ENCODE measurements around the gene GLIS1. TPM values are rescaled to one million over a fixed set of nuclear protein-coding genes. Genes with fewer than 3 reads are reported as not detected.

The GLIS1 gene
- total and polyA plus RNA-seq, 11 donors = 0.06 to 0.35 (median 0.13) TPM; not detected in 6

- H3K4me1 ChIP-seq = no peaks in the 10 kb centered on the region
- no peak overlapping the region for H3K27ac ChIP-seq
- DNase-seq = no peak
- TF ChIP-seq CTCF (IDR thresholded peaks at IDR 0.05) (no peak), POLR2A (IDR thresholded peaks at IDR 0.05) (no peak)
- no peak overlapping the region for H3K4me3 ChIP-seq
- intact Hi-C loops (cut with DNase I) = no loop called here
- WGBS, 4 donors = 74 to 82% (median 79%) methylated on average over 4 of the region's 4 CpGs
- no peaks in the 10 kb centered on the region for H3K9me3 ChIP-seq
- H3K27me3 ChIP-seq = peaks cover 0 to 25% (median 0%) of the 10 kb centered on the region in 9 donors
- ATAC-seq = no peak
- no peaks in the 10 kb centered on the region for H3K36me3 ChIP-seq
These were observed 17.9 kb downstream of the GLIS1 start for GRCh38 chr1:53721088-53721487.

GRCh38 chr1:53719469-53719868 lies 19.5 kb downstream of the GLIS1 start:
- H3K9me3 ChIP-seq = no peaks in the 10 kb centered on the region
- no peak overlapping the region for H3K4me3 ChIP-seq
- H3K4me1 ChIP-seq = no peaks in the 10 kb centered on the region
- DNase-seq = no peak
- no peak for TF ChIP-seq CTCF (IDR thresholded peaks at IDR 0.05)
- TF ChIP-seq POLR2A (IDR thresholded peaks at IDR 0.05) = no peak
- no peaks in the 10 kb centered on the region for H3K36me3 ChIP-seq
- ATAC-seq = no peak
- H3K27me3 ChIP-seq = peaks cover 0 to 38% (median 0%) of the 10 kb centered on the region in 9 donors
- WGBS, 4 donors = 79 to 88% (median 86%) methylated on average over 2 of the region's 2 CpGs
- intact Hi-C loops (cut with DNase I) = no loop called here
- no peak overlapping the region for H3K27ac ChIP-seq

GRCh38 chr1:53718443-53718842 lies 20.5 kb downstream of the GLIS1 start:
- DNase-seq (no peak), ATAC-seq (no peak)
- Histone ChIP-seq H3K9me3 (no peaks in the 10 kb centered on the region), H3K27me3 (peaks cover 0 to 40% (median 0%) of the 10 kb centered on the region in 9 donors), H3K36me3 (no peaks in the 10 kb centered on the region), H3K4me1 (no peaks in the 10 kb centered on the region), H3K27ac (no peak overlapping the region), H3K4me3 (no peak overlapping the region)
- WGBS, 4 donors = 66 to 84% (median 75%) methylated on average over 2 of the region's 2 CpGs
- intact Hi-C loops (cut with DNase I) = no loop called here
- no peak for TF ChIP-seq POLR2A (IDR thresholded peaks at IDR 0.05)
- TF ChIP-seq CTCF (IDR thresholded peaks at IDR 0.05) = no peak

- H3K36me3 ChIP-seq = no peaks in the 10 kb centered on the region
- DNase-seq (no peak), ATAC-seq (no peak)
- no peaks in the 10 kb centered on the region for H3K4me1 ChIP-seq
- no peak overlapping the region for H3K27ac ChIP-seq
- TF ChIP-seq CTCF (IDR thresholded peaks at IDR 0.05) (no peak), POLR2A (IDR thresholded peaks at IDR 0.05) (no peak)
- no peaks in the 10 kb centered on the region for H3K9me3 ChIP-seq
- intact Hi-C loops (cut with DNase I) = no loop called here
- H3K4me3 ChIP-seq = no peak overlapping the region
- H3K27me3 ChIP-seq = peaks cover 0 to 40% (median 0%) of the 10 kb centered on the region in 9 donors
- WGBS, 4 donors = 84 to 87% (median 85%) methylated on average over 6 of the region's 6 CpGs
These were observed 21.7 kb downstream of the GLIS1 start for GRCh38 chr1:53717025-53717804.

Data from heart left ventricle (tissue), 16 donors.